NK-92 (cell line): ENCODE results near the gene IRAK1.

Experiments
- DNase-seq: peaks from one replicate; lab custom pipeline; 2025; ENCODE audit not compliant: unreplicated experiment; lab: John Stamatoyannopoulos, UW

Gene IRAK1

GRCh38 chrX:154019633-154020528, at the start of gene IRAK1:
Gene IRAK1, minus strand, starts transcription at chrX:154019902. Its CDS starts 90 bp downstream, at chrX:154019812.
- no peak for DNase-seq

GRCh38 chrX:154068560-154068959, 48.9 kb upstream of the IRAK1 start:
- DNase-seq: no peak

DNA sequence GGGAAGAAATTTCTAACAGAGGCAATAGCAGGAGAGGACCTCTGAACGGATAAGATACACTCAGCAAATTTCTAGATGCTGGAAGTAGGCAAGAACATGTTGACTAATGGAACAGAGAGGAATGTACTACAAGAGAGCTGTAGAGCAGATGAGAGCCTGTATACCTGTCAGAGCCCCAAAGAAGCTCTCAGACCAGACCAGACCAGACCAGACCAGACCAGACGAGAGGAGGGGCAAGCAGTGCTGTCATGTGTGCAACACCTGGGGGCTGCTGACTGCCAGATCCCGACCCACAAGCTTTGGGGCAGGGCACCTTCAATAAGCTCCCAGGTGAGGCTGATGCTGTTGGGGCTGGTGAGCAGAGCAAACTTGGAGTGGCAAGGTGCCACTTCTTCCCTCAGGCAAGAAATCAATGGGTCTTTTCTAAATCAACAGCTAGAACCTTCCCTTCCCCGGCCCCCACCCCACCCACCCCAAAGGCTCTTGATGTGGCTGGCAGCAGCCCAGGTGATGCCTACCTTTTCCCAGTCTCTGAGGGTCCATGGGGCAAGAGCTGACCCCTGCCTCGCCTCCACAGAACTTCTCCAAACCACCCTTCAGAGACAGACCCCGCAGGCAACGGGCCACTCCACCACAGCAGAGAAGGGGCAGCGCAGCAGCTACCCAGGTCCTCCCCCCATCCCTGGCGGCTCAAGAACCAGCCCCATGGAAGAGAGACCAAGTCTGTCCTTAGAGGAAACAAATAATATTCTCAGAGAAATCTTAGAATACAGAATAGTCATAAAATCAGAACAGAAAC, 45.1 kb upstream of the IRAK1 start:
- DNase-seq: no peak

DNA sequence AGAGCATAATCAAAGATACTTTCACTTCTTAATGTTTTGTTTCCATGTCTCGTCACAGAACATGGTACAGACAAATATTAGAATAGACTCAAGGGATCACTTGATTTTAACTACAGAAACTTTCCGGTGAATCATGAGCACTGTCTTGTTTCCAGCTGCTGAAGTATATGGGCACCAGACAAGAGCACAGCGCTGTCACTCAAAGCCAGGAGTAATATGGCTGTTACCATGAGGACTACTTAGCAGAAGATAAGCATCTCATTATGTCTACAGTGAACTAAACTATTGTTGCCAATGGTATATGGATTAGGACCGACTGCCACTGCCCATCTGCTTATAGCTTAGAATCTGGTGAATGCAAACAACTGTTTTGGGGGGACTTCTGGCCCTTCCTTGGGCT, 43.5 kb upstream of the IRAK1 start:
- DNase-seq: no peak

DNA sequence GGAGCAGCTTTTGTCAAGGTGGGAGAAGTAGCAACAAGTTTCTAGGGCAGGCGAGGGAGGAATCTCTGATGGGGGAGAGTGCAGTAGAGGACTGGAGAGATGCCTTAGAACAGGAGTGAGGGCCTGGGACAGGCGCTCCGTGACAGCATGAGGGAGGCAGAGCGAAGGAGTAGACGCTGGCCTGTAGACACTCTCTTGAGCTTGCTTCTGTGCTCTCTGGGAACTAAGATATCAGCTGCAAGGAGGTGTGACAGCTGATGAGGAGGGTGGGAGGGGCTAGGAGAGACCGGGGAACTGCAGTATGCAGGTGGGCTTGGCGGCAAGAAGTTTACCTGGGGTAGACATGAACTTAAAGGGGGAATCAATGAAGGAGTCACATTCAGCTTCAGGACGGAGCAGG, 42.1 kb upstream of the IRAK1 start:
- DNase-seq: no peak

DNA sequence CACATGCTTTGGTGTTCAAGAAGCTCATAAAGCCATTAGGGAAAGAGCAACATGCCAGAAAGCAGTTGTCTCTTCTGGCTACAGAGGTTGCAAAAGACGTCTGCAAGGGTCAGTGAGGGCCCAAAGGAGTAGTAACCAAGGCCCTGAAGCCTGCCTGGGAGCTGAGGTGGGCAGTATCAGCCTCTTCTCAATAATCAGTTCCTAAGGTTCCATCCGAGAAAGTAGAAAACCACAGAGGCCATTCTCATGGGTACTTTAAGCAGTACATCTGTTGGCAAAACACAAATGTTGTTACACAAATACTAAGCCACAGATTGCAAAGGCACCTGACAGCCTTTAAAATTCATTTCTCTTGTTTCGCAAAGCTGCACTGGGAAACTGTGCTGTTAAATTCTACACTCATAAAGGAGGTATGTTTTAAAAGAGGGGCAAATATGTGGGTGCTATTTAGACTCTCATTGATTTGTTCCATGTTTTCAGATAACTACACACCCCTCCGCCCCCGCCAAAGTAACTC, 40.1 kb upstream of the IRAK1 start:
- no peak for DNase-seq

GRCh38 chrX:154059231-154059630, 39.5 kb upstream of the IRAK1 start:
- DNase-seq: no peak

GRCh38 chrX:154058214-154058997, 38.7 kb upstream of the IRAK1 start:
- DNase-seq: no peak

DNA sequence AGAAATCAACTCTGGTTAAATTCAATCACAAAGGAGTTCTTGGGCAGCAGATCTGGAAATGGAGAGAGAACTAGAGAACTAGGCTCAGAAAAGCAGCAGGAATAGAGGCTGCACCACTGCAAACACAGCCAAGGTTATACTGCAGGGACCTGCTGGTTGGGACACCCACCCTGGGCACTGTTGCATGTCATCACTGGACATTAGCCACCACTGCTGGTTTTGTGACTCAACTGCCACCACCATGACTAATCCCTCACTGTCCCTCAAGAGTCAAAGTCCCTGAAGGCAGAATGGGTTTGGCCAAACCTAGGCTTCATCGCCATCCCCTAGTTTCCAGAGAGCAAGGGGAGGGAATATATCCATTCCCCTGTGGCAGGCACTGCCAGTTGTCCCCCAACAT, 38.1 kb upstream of the IRAK1 start:
- DNase-seq: no peak

DNA sequence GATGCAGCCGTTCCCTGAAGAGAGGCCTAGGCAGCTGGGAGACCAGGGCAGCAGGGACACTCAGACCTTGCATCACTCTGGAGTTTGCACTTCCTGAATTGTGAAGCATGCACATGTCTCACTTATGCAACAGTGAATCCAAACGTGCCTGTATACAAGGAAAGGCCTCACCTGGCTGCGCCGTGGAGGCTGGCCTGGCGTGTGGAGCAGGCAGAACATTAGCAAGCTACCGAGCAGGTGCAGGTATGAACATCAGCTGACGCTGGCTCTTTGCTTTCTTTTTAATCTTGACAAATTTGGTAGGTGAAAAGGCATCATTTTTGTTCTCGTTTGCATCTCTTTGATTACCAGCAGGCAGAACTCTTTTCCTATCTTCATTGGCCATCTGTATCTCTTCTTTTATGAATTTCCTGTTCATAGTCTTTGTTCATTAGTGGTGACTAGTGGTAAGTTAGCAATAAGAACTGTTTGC, 37.1 kb upstream of the IRAK1 start:
- DNase-seq: no peak

GRCh38 chrX:154051201-154051810, 31.6 kb upstream of the IRAK1 start:
- no peak for DNase-seq

DNA sequence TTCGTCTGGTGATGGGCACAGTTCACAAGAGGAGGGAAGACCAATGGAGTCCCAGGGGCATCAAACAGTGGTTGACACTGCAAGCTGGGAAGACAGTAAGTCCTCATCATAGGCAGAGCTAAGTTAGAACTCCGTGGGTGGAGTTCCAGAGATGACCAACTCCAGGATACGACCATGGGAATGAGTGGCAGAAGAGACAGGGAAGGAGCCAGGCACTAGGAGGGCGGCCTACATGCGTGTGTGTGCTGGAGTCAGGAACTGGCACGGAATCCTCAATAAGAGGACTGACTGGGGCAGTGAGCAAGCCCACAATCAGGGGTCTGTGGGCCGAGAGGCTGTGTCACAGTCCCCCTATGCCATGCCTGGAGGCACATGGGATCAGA, 30.4 kb upstream of the IRAK1 start:
- DNase-seq: no peak

- no peak for DNase-seq
Observed at GRCh38 chrX:154049209-154050112, 29.8 kb upstream of the IRAK1 start.

DNA sequence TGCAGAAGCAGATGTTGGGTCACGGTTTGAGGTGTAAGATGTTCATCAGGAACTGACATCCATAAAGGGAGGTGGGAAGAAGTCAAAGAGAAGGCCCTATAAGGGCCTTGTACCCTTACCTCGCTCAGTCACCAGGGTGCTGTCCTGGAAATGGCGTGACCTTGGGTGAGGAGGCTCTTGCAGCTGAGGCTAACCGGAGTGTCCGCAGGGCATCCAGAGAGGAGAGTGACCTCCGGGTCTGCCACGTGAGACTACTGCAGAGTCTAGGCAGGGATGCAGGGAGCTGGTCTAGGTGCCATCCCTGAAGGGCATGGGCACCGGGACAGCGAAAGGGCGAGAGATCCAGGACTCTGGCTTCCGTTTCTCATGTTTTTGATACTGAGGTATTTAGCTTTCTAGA, 28.7 kb upstream of the IRAK1 start:
- DNase-seq: no peak

DNA sequence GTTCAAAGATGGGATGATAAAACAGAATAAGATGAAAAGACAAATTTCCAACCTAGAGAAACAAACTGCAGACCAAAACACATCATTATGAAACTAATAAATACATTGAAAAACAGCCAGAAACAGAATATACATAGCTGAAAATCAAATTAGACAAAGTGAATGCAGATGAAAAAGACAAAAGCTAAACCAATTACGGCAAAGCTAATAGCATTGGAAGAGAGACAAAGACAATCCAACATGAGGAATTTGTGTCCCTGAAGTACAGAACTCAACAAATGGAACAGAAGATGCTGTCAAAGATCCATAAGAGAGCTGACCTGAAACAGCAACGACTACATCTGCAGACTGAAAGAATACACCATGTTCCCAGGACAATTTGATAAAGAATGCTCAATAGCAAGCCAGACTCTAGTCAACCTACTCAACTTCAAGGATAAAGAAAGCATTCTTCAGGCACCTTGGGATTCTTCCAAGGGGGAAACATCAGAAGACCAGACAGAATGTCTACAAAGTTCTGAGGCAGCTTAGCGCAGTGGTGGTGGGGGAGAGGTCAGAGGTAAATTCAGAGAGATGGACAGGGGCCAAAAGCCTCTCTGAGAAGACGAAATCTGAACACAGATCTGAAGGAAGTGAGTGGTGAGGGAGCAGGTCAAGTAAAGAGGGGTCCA, 27.4 kb upstream of the IRAK1 start:
- no peak for DNase-seq

GRCh38 chrX:154046031-154046781, 26.5 kb upstream of the IRAK1 start:
- DNase-seq: no peak

- no peak for DNase-seq
Observed at GRCh38 chrX:154044091-154044490, 24.4 kb upstream of the IRAK1 start.

DNA sequence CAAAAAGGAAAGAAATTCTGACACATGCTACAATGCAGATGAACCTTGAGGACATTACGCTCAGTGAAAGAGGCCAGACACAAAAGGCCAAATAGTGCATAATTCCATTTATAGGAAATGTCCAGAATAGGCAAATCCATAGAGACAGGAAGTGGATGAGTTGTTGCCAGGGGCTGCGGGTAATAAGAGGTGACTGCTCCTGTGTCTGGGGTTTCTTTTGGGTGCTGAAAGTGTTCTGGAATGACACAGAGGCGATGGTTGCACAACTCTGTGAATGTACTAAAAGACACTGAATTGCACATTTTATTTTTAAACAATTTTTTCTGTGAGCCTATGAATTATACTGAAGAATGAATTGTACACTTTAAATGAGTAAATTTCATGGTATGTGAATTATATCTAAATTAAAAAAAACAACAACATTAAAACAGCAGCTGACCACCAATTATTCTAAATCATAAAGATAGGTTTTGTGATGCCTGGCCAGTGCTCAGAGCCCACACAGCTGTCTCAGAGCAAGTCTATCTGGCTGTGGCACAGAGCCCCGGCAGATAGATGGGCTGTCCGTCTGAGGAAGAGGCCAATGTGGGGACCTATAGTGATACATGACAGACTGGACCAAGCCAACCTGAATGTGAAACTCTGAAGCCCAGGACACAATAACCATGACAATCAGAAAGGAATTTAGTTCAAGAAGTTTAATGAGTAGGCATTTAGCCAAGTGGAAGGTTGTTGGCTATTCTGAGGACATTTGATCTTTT, 23.5 kb upstream of the IRAK1 start:
- no peak for DNase-seq
